HG03064 (cell line): ENCODE measurements around the gene SETD1B.

ENCODE experiments used
- ATAC-seq: cut with Tn5 transposase; IDR thresholded peaks from one replicate; pipeline ENCODE4 v1.9.1; 2021; ENCODE audit warnings: low read depth; ENCODE audit not compliant: unreplicated experiment

The SETD1B gene

GRCh38 chr12:121794534-121795033, 9.2 kb upstream of the SETD1B start:
- ATAC-seq, result peak; percentile 1

- no peak for ATAC-seq
These were observed 8.5 kb upstream of the SETD1B start for GRCh38 chr12:121795034-121795968.

GRCh38 chr12:121796855-121797751, 6.7 kb upstream of the SETD1B start:
- ATAC-seq, result no peak

GRCh38 chr12:121797937-121798786, 5.6 kb upstream of the SETD1B start:
- no peak for ATAC-seq

- no peak for ATAC-seq
These were observed 5.0 kb upstream of the SETD1B start for GRCh38 chr12:121798787-121799155.

GRCh38 chr12:121799156-121799841, 4.5 kb upstream of the SETD1B start:
- ATAC-seq, result no peak

GRCh38 chr12:121799842-121800693, 3.7 kb upstream of the SETD1B start:
- ATAC-seq, result no peak

- no peak for ATAC-seq
These were observed 2.9 kb upstream of the SETD1B start for GRCh38 chr12:121800694-121801594.

- no peak for ATAC-seq
These were observed 2.0 kb upstream of the SETD1B start for GRCh38 chr12:121801595-121802484.

- ATAC-seq, result no peak
These were observed 1.3 kb upstream of the SETD1B start for GRCh38 chr12:121802485-121802842.

- peak; percentile 36 for ATAC-seq
These were observed 738 bp upstream of the SETD1B start for GRCh38 chr12:121802843-121803698.

GRCh38 chr12:121804417-121805111, 755 bp downstream of the SETD1B start:
- no peak for ATAC-seq

GRCh38 chr12:121805171-121806008, 1.6 kb downstream of the SETD1B start:
- ATAC-seq, result no peak

- no peak for ATAC-seq
These were observed 2.3 kb downstream of the SETD1B start for GRCh38 chr12:121806009-121806545.
